Fibroblast of pulmonary artery (primary cell): ENCODE results near the gene CAMK1G.

Experiments used
- DNase-seq: peaks from one replicate; pipeline ENCODE4 v3.0.0-alpha.2; 2010; ENCODE audit warnings: low read depth
- H3K4me3 ChIP-seq: replicated peaks from 2 replicates; pipeline ENCODE4 v1.5.1; 2011; ENCODE audit warnings: low read depth, mild to moderate bottlenecking, control low read depth, low read length, moderate library complexity
- CTCF ChIP-seq: IDR thresholded peaks from 2 replicates; pipeline ENCODE4 v1.5.1; 2011; ENCODE audit warnings: mild to moderate bottlenecking, control low read depth, low read length, inconsistent platforms; ENCODE audit errors: missing control alignments

CAMK1G gene

GRCh38 chr1:209645574-209646452 is 62.3 kb downstream of the CAMK1G start:
- no peak overlapping the region for H3K4me3 ChIP-seq
- TF ChIP-seq CTCF = no peak
- DNase-seq = no peak

DNA sequence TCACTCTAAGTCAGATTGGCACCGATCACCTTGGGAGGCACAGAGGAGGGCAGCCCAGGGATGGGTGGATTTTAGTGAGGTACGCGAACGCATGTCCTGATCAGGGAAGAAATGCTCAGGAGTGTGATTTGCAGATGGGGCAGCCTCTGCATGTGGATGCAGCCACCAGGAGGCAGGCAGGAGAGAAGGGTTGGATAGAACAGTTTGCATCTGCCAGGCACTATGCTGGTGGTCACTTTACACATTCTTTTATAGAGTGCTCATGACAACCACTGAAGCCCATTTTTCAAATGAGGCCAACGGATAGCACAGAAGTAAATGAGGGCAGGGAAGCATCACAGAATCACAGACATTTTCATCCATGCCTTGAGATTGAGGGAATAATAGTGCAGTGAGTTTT is 63.0 kb downstream of the CAMK1G start:
- no peak overlapping the region for H3K4me3 ChIP-seq
- TF ChIP-seq CTCF = peak; percentile 28
- peak; percentile 37 for DNase-seq

- DNase-seq = no peak
- TF ChIP-seq CTCF = no peak
- no peak overlapping the region for H3K4me3 ChIP-seq
Observed at GRCh38 chr1:209647156-209647555, 63.6 kb downstream of the CAMK1G start.

GRCh38 chr1:209648346-209648745 is 64.8 kb downstream of the CAMK1G start:
- H3K4me3 ChIP-seq = no peak overlapping the region
- no peak for DNase-seq
- TF ChIP-seq CTCF = no peak

GRCh38 chr1:209648931-209649776 is 65.6 kb downstream of the CAMK1G start:
- peak; percentile 95 for DNase-seq
- H3K4me3 ChIP-seq = no peak overlapping the region
- TF ChIP-seq CTCF = no peak

GRCh38 chr1:209650454-209650853 is 66.9 kb downstream of the CAMK1G start:
- no peak overlapping the region for H3K4me3 ChIP-seq
- no peak for TF ChIP-seq CTCF
- DNase-seq = no peak
